Measurements from ENCODE around the gene TMEM11.

GRCh38 chr17:21191698-21192097 is 22.3 kb downstream of the TMEM11 start:
- no peak for TF ChIP-seq CTCF (IDR thresholded peaks at IDR 0.05; ENCODE audit: insufficient read depth, low read length)
- TF ChIP-seq POLR2AphosphoS5 (IDR thresholded peaks at IDR 0.05; ENCODE audit: low read depth): no peak
